ENCODE results near the gene NDFIP2. TPM values are rescaled to one million over a fixed set of nuclear protein-coding genes. Genes with fewer than 3 reads are reported as not detected.

NDFIP2 gene
- total RNA-seq, 4 donors from 2014 or later, result 9.0 to 12.8 (median 10.2) TPM

GRCh38 chr13:79451500-79451962, 29.4 kb upstream of the NDFIP2 start:
- intact Hi-C loops (cut with DNase I), result no loop called here
- H3K27ac ChIP-seq (replicated peaks in 1 of 4), result no peak overlapping the region
- no peaks in the 10 kb centered on the region for H3K4me1 ChIP-seq
- no peak overlapping the region for H3K4me3 ChIP-seq
- TF ChIP-seq EP300 (IDR thresholded peaks at IDR 0.05) (no peak), POLR2A (IDR thresholded peaks at IDR 0.05; ENCODE audit: low read depth) (no peak), POLR2AphosphoS5 (IDR thresholded peaks at IDR 0.05) (no peak)
- TF ChIP-seq, protein P1, sequence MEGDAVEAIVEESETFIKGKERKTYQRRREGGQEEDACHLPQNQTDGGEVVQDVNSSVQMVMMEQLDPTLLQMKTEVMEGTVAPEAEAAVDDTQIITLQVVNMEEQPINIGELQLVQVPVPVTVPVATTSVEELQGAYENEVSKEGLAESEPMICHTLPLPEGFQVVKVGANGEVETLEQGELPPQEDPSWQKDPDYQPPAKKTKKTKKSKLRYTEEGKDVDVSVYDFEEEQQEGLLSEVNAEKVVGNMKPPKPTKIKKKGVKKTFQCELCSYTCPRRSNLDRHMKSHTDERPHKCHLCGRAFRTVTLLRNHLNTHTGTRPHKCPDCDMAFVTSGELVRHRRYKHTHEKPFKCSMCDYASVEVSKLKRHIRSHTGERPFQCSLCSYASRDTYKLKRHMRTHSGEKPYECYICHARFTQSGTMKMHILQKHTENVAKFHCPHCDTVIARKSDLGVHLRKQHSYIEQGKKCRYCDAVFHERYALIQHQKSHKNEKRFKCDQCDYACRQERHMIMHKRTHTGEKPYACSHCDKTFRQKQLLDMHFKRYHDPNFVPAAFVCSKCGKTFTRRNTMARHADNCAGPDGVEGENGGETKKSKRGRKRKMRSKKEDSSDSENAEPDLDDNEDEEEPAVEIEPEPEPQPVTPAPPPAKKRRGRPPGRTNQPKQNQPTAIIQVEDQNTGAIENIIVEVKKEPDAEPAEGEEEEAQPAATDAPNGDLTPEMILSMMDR (IDR thresholded peaks at IDR 0.05), result no peak
- no peak for DNase-seq (ENCODE audit: extremely low spot score)
- no peaks in the 10 kb centered on the region for H3K9me3 ChIP-seq
- peaks cover 0 to 8% (median 0%) of the 10 kb centered on the region in 4 donors for H3K27me3 ChIP-seq
- no peaks in the 10 kb centered on the region for H3K36me3 ChIP-seq
- WGBS, result 32% methylated on average over 3 of the region's 3 CpGs

- Histone ChIP-seq H3K27me3 (peaks cover 0 to 8% (median 0%) of the 10 kb centered on the region in 4 donors), H3K9me3 (no peaks in the 10 kb centered on the region), H3K4me3 (no peak overlapping the region), H3K4me1 (no peaks in the 10 kb centered on the region), H3K36me3 (no peaks in the 10 kb centered on the region), H3K27ac (replicated peaks in 1 of 4) (no peak overlapping the region)
- intact Hi-C loops (cut with DNase I), result no loop called here
- DNase-seq (ENCODE audit: extremely low spot score), result no peak
- 79% methylated on average over 3 of the region's 3 CpGs for WGBS
- no peak for TF ChIP-seq POLR2A (IDR thresholded peaks at IDR 0.05; ENCODE audit: low read depth)
- no peak for TF ChIP-seq EP300 (IDR thresholded peaks at IDR 0.05)
Measured at GRCh38 chr13:79452239-79452913, 28.6 kb upstream of the NDFIP2 start.

GRCh38 chr13:79455331-79455730, 25.6 kb upstream of the NDFIP2 start:
- no peak for DNase-seq (ENCODE audit: extremely low spot score)
- Histone ChIP-seq H3K36me3 (no peaks in the 10 kb centered on the region), H3K27me3 (peaks cover 0 to 8% (median 0%) of the 10 kb centered on the region in 4 donors), H3K4me1 (no peaks in the 10 kb centered on the region), H3K9me3 (no peaks in the 10 kb centered on the region), H3K4me3 (no peak overlapping the region), H3K27ac (replicated peaks in 1 of 4) (no peak overlapping the region)
- WGBS, result 95% methylated on average over 7 of the region's 7 CpGs
- TF ChIP-seq POLR2AphosphoS5 (IDR thresholded peaks at IDR 0.05) (no peak), POLR2A (IDR thresholded peaks at IDR 0.05; ENCODE audit: low read depth) (no peak), EP300 (IDR thresholded peaks at IDR 0.05) (no peak)
- TF ChIP-seq, protein P1 (IDR thresholded peaks at IDR 0.05), result no peak
- intact Hi-C loops (cut with DNase I), result no loop called here

- H3K4me3 ChIP-seq, result no peak overlapping the region
- 86% methylated on average over 1 of the region's 1 CpG for WGBS
- H3K36me3 ChIP-seq, result no peaks in the 10 kb centered on the region
- peaks cover 0 to 8% (median 0%) of the 10 kb centered on the region in 4 donors for H3K27me3 ChIP-seq
- intact Hi-C loops (cut with DNase I), result no loop called here
- H3K9me3 ChIP-seq, result no peaks in the 10 kb centered on the region
- DNase-seq (ENCODE audit: extremely low spot score), result no peak
- TF ChIP-seq POLR2AphosphoS5 (IDR thresholded peaks at IDR 0.05) (no peak), POLR2A (IDR thresholded peaks at IDR 0.05; ENCODE audit: low read depth) (no peak)
- H3K4me1 ChIP-seq, result no peaks in the 10 kb centered on the region
- H3K27ac ChIP-seq (replicated peaks in 1 of 4), result no peak overlapping the region
Measured at GRCh38 chr13:79456051-79456450, 24.9 kb upstream of the NDFIP2 start.

DNA sequence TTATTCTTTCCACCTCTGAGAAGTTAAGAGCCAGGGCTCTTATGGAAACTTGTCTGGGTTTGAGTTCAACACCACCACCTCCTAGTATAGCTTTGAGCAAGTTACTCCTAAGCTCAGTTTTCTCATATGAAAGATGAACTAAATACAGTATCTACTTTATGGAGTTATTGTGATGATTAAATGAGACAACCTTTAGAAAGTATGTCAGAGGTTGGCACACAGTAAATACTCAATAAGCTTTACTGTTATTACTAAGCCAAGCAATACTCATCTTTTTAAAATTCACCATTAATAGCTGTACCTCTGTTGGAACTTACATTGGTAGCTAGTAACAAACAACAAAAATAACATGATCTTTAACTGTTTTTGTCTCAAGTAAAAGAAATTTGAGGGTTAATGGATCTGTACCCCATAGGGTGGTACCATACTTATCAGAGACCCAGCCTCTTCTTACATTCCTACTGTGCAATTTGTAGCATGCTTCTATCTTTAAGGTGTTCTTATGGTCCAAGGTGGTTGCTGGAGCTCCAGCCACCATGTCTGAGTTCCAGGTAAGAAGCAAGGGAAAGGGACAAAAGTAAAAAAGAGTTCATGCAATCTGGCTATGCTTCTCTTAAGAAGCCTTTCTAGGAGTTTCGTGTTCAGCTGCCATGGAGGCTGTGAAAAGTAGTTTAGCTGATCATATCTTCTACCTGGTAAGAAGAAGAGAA, 24.1 kb upstream of the NDFIP2 start:
- Histone ChIP-seq H3K27ac (replicated peaks in 1 of 4) (no peak overlapping the region), H3K27me3 (peaks cover 0 to 8% (median 0%) of the 10 kb centered on the region in 4 donors), H3K4me3 (no peak overlapping the region), H3K4me1 (no peaks in the 10 kb centered on the region), H3K9me3 (no peaks in the 10 kb centered on the region), H3K36me3 (no peaks in the 10 kb centered on the region)
- intact Hi-C loops (cut with DNase I), result no loop called here
- TF ChIP-seq, protein P1 (IDR thresholded peaks at IDR 0.05), result no peak
- TF ChIP-seq EP300 (IDR thresholded peaks at IDR 0.05) (no peak), POLR2A (IDR thresholded peaks at IDR 0.05; ENCODE audit: low read depth) (no peak), POLR2AphosphoS5 (IDR thresholded peaks at IDR 0.05) (no peak)
- 80% methylated on average over 1 of the region's 1 CpG for WGBS
- DNase-seq (ENCODE audit: extremely low spot score), result no peak

Measured in esophagus muscularis mucosa (tissue), 4 donors.